HCT116 (cell line): ENCODE measurements around the gene FRMD3. TPM values are rescaled to one million over a fixed set of nuclear protein-coding genes. Genes with fewer than 3 reads are reported as not detected.

Source experiments
- ATAC-seq: fragments of 200-7000 bp; cut with Tn5 transposase; 2 replicates; pipeline ENCODE4 v1.9.1; 2020; ENCODE audit warnings: mild to moderate bottlenecking, moderate library complexity
- BruUV-seq: library from RNA; stranded (reverse); fragments of 400-500 nt; replicated peaks from 2 replicates; lab custom pipeline; 2021; lab: Mats Ljungman, UMichigan
- CTCF ChIA-PET: fragments of 300-600 bp; sonication (Branson Sonifier 250); formaldehyde crosslinking; loops from one replicate; lab custom pipeline; 2021; ENCODE audit warnings: antibody characterized with exemption; lab: Charles Lee
- POLR2A ChIA-PET: fragments of 300-600, 350-600 bp; sonication (Branson Sonifier 250); formaldehyde crosslinking; loops from one replicate; lab custom pipeline; 2021; ENCODE audit warnings: antibody characterized with exemption; lab: Charles Lee
- RAD21 ChIA-PET, 2 experiments: fragments of 300-600 bp; sonication (Branson Sonifier 250); formaldehyde crosslinking; loops; one replicate each; lab custom pipeline; 2023; ENCODE audit warnings: low total read pairs in 2 of 2; ENCODE audit not compliant: uncharacterized antibody in 2 of 2, unreplicated experiment in 2 of 2, low non-redundant PET in 1 of 2; lab: Charles Lee
- DNase-seq: peaks from one replicate; pipeline ENCODE4 v3.0.0-alpha.2; 2010; ENCODE audit warnings: low read depth, low spot score
- H2AFZ ChIP-seq: fragments of 200-600 bp; shearing (Covaris generic), sonication (generic); 2 replicates; pipeline ENCODE4 v1.6.1; 2017; ENCODE audit warnings: low read depth, mixed run types, mixed read lengths, antibody characterized with exemption, low read length; ENCODE audit not compliant: poor library complexity, severe bottlenecking
- H3K27ac ChIP-seq: 2 replicates; pipeline ENCODE4 v1.5.1; 2012; ENCODE audit warnings: low read depth, low read length
- H3K27me3 ChIP-seq: fragments of 200-600 bp; sonication (generic); 2 replicates; pipeline ENCODE4 v1.6.1; 2016; ENCODE audit warnings: mixed run types, low read length, mixed read lengths; ENCODE audit not compliant: insufficient read depth
- H3K36me3 ChIP-seq, 2 experiments: fragments of 200-500 bp in 1 of 2; fragments of 200-600 bp in 1 of 2; sonication (Bioruptor generic) in 1 of 2; sonication (generic) in 1 of 2; 2 replicates each; pipeline versions ENCODE4 v1.5.1 to v1.6.1; 2014 to 2016; ENCODE audit warnings: low read length in 2 of 2, inconsistent platforms in 1 of 2, mixed read lengths in 1 of 2, mixed run types in 1 of 2; ENCODE audit not compliant: insufficient read depth in 2 of 2, control insufficient read depth in 1 of 2
- H3K4me1 ChIP-seq, 2 experiments: fragments of 200-600 bp in 1 of 2; sonication (generic) in 1 of 2; 2 replicates each; pipeline versions ENCODE4 v1.5.1 to v1.6.1; 2012 to 2017; ENCODE audit warnings: low read length in 2 of 2, inconsistent platforms in 1 of 2, mild to moderate bottlenecking in 1 of 2, mixed read lengths in 1 of 2, mixed run types in 1 of 2, moderate library complexity in 1 of 2; ENCODE audit not compliant: insufficient read depth in 2 of 2, control insufficient read depth in 1 of 2
- H3K4me2 ChIP-seq: fragments of 200-600 bp; sonication (generic); 2 replicates; pipeline ENCODE4 v1.6.1; 2017; ENCODE audit warnings: mixed run types, low read length, mixed read lengths
- H3K4me3 ChIP-seq, 2 experiments: fragments of 200-600 bp in 1 of 2; sonication (generic) in 1 of 2; replicated peaks in 1 of 2; 2 replicates each; pipeline ENCODE4 v1.5.1; 2011 to 2016; ENCODE audit warnings: low read length in 2 of 2, control low read depth in 1 of 2, low read depth in 1 of 2, mild to moderate bottlenecking in 1 of 2, mixed read lengths in 1 of 2, mixed run types in 1 of 2
- H3K79me2 ChIP-seq: fragments of 200-600 bp; sonication (generic); 2 replicates; pipeline ENCODE4 v1.6.1; 2017; ENCODE audit warnings: mild to moderate bottlenecking, mixed run types, low read length, moderate library complexity, mixed read lengths; ENCODE audit not compliant: insufficient read depth
- H3K9ac ChIP-seq: fragments of 200-600 bp; sonication (generic); 2 replicates; pipeline ENCODE4 v1.6.1; 2016; ENCODE audit warnings: low read length, mixed read lengths
- H3K9me2 ChIP-seq: fragments of 200-600 bp; sonication (generic), shearing (Covaris generic); 2 replicates; pipeline ENCODE4 v1.6.1; 2017; ENCODE audit warnings: mixed run types, mild to moderate bottlenecking, moderate library complexity; ENCODE audit not compliant: insufficient read depth
- H3K9me3 ChIP-seq, 2 experiments: fragments of 200-500 bp in 1 of 2; fragments of 200-600 bp in 1 of 2; sonication (Bioruptor generic) in 1 of 2; sonication (generic) in 1 of 2; 2 replicates each; pipeline ENCODE4 v1.6.1; 2014 to 2017; ENCODE audit warnings: low read length in 2 of 2, mixed read lengths in 2 of 2, inconsistent platforms in 1 of 2, low read depth in 1 of 2, mild to moderate bottlenecking in 1 of 2, mixed run types in 1 of 2, moderate library complexity in 1 of 2; ENCODE audit not compliant: control insufficient read depth in 1 of 2, insufficient read depth in 1 of 2
- H4K20me1 ChIP-seq: fragments of 200-600 bp; sonication (generic), shearing (Covaris generic); 2 replicates; pipeline ENCODE4 v1.6.1; 2017; ENCODE audit warnings: mixed run types, mild to moderate bottlenecking, moderate library complexity; ENCODE audit not compliant: insufficient read depth
- CBX3 ChIP-seq: IDR thresholded peaks from 2 replicates; pipeline ENCODE4 v1.6.1; 2012; ENCODE audit warnings: low read depth
- CEBPB ChIP-seq: IDR thresholded peaks from 2 replicates; pipeline ENCODE4 v1.6.1; 2012; ENCODE audit warnings: low read depth
- EGR1 ChIP-seq: IDR thresholded peaks from 2 replicates; pipeline ENCODE4 v1.6.1; 2012; ENCODE audit warnings: low read depth
- ELF1 ChIP-seq: IDR thresholded peaks from 2 replicates; pipeline ENCODE4 v1.6.1; 2012; ENCODE audit warnings: low read depth, borderline replicate concordance
- EZH2 ChIP-seq: fragments of 200-600 bp; sonication (generic); IDR thresholded peaks from 2 replicates; pipeline ENCODE4 v1.6.1; 2017; ENCODE audit warnings: antibody characterized with exemption, mixed run types
- FOSL1 ChIP-seq: IDR thresholded peaks from 2 replicates; pipeline ENCODE4 v1.6.1; 2012; ENCODE audit warnings: low read depth
- MAX ChIP-seq: IDR thresholded peaks from 2 replicates; pipeline ENCODE4 v1.6.1; 2012
- POLR2AphosphoS5 ChIP-seq: IDR thresholded peaks from 2 replicates; pipeline ENCODE4 v1.6.1; 2011; ENCODE audit warnings: mild to moderate bottlenecking, low read depth, low read length, moderate library complexity
- SIN3A ChIP-seq: IDR thresholded peaks from 2 replicates; pipeline ENCODE4 v1.6.1; 2012; ENCODE audit warnings: low read depth
- SP1 ChIP-seq: IDR thresholded peaks from 2 replicates; pipeline ENCODE4 v1.6.1; 2012; ENCODE audit warnings: low read depth
- YY1 ChIP-seq: IDR thresholded peaks from 2 replicates; pipeline ENCODE4 v1.6.1; 2011; ENCODE audit warnings: low read length, low read depth, moderate library complexity, mild to moderate bottlenecking; ENCODE audit not compliant: insufficient replicate concordance; ENCODE audit errors: extremely low read depth
- ZFX ChIP-seq: fragments of 450-650 bp; IDR thresholded peaks from 2 replicates; pipeline ENCODE4 v1.6.1; 2017
- ZNF274 ChIP-seq: fragments of 200-500 bp; sonication (Bioruptor generic); IDR thresholded peaks from 2 replicates; pipeline ENCODE4 v1.6.1; 2014; ENCODE audit warnings: mild to moderate bottlenecking, low read depth, low read length, inconsistent platforms
- intact Hi-C: fragments of 100-400 bp; cut with micrococcal nuclease; formaldehyde crosslinking; loops from 2 replicates; pipeline ENCODE4 v1.10.0; 2022
- total RNA-seq: library from RNA; stranded (reverse); gene quantifications from one replicate; pipeline ENCODE4 v1.2.1, GENCODE V29; 2021; ENCODE audit not compliant: unreplicated experiment
- TF ChIP-seq, protein P1 (sequence below): IDR thresholded peaks from 2 replicates; pipeline ENCODE4 v1.6.1; 2011; ENCODE audit warnings: mild to moderate bottlenecking, low read length, moderate library complexity; ENCODE audit not compliant: insufficient replicate concordance; ENCODE audit errors: extremely low read depth

The FRMD3 gene
- total RNA-seq, 1 experiment from 2014 or later: 0.89 TPM

- TF ChIP-seq, protein P1, sequence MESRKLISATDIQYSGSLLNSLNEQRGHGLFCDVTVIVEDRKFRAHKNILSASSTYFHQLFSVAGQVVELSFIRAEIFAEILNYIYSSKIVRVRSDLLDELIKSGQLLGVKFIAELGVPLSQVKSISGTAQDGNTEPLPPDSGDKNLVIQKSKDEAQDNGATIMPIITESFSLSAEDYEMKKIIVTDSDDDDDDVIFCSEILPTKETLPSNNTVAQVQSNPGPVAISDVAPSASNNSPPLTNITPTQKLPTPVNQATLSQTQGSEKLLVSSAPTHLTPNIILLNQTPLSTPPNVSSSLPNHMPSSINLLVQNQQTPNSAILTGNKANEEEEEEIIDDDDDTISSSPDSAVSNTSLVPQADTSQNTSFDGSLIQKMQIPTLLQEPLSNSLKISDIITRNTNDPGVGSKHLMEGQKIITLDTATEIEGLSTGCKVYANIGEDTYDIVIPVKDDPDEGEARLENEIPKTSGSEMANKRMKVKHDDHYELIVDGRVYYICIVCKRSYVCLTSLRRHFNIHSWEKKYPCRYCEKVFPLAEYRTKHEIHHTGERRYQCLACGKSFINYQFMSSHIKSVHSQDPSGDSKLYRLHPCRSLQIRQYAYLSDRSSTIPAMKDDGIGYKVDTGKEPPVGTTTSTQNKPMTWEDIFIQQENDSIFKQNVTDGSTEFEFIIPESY: no peak
Observed at GRCh38 chr9:83266331-83266665, 271.9 kb downstream of the FRMD3 start (continued).

DNA sequence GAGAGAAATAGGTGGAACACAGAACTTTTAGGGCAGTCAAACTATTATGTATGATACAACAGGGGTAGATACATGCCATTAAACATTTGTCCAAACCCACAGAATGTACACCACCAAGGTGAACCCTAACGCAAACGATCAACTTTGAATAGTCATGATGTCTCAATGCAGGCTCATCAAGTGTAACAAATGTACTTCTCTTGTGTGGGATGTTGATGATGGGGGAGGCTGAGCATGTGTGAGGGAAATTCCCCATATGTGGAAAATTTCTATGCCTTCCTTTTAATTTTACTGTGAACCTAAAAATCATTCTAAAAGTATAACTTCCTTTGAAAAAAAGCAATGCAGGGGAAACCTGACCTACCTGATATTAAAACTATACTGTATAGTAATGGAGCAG lies 273.9 kb downstream of the FRMD3 start:
- no TSS peak for BruUV-seq
- Histone ChIP-seq H2AFZ (no peak overlapping the region), H3K27ac (no peak overlapping the region), H3K9me2 (no peaks in the 10 kb centered on the region), H3K4me1 (no peaks in the 10 kb centered on the region; a peak in 1 of 4 replicates), H3K27me3 (no peaks in the 10 kb centered on the region), H3K9ac (no peak overlapping the region), H3K4me3 (no peak overlapping the region), H3K9me3 (no peaks in the 10 kb centered on the region), H3K4me2 (no peak overlapping the region), H3K36me3 (no peaks in the 10 kb centered on the region), H4K20me1 (no peaks in the 10 kb centered on the region), H3K79me2 (no peaks in the 10 kb centered on the region)
- intact Hi-C loops: no loop called here
- ChIA-PET CTCF (no interaction called here), RAD21 (no interaction called here), POLR2A (no interaction called here)
- DNase-seq (no peak), ATAC-seq (no peak)
- no peak for TF ChIP-seq ZNF274
- TF ChIP-seq ZFX: no peak
- TF ChIP-seq POLR2AphosphoS5: no peak
- TF ChIP-seq SP1: no peak
- no peak for TF ChIP-seq SIN3A
- no peak for TF ChIP-seq EZH2
- TF ChIP-seq CBX3: no peak
- TF ChIP-seq, protein P1: no peak
- TF ChIP-seq MAX: no peak
- no peak for TF ChIP-seq FOSL1
- TF ChIP-seq EGR1: no peak
- no peak for TF ChIP-seq YY1
- TF ChIP-seq CEBPB: no peak
- TF ChIP-seq ELF1: no peak
